ENCODE results near the gene UCN3.
"Not testable (repeated sequence)": the region's sequence is repeated elsewhere in the genome, so short reads cannot be mapped to it uniquely, and the experiment has no call there.

Gene UCN3

GRCh38 chr10:5410787-5411186, 46.0 kb downstream of the UCN3 start:
- not testable (repeated sequence) for DNase-seq

GRCh38 chr10:5411941-5412276, 47.1 kb downstream of the UCN3 start:
- DNase-seq, result no peak

GRCh38 chr10:5412277-5412941, 47.6 kb downstream of the UCN3 start, which contains the start of gene NET1:
NET1 (plus strand) TSS chr10:5412557; CDS start chr10:5412693, 136 bp downstream.
- peak; percentile 65 to 86 for DNase-seq

GRCh38 chr10:5413012-5413938, 48.5 kb downstream of the UCN3 start:
- DNase-seq, result peak; percentile 11 to 19

DNA sequence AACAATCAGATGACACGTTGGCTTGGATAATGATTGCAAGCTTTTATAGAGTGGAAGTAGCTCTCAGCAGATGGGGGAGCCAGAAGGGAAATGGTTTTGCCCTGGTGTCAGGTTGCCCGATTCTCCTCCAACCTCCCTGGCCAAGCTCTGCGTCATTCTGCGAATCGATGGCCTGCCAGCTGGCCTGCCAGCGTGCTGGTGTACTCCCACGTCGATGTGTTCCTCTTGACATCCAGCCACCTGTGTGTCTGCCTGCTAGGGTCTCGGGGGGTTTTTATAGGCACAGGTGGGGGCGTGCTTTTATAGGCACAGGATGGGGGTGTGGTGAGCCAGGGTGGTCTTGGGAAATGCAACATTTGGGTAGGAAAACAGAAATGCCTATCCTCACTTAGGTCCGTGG, 52.2 kb downstream of the UCN3 start:
- DNase-seq, result no peak

GRCh38 chr10:5418584-5418983, 53.8 kb downstream of the UCN3 start:
- DNase-seq, result no peak

DNA sequence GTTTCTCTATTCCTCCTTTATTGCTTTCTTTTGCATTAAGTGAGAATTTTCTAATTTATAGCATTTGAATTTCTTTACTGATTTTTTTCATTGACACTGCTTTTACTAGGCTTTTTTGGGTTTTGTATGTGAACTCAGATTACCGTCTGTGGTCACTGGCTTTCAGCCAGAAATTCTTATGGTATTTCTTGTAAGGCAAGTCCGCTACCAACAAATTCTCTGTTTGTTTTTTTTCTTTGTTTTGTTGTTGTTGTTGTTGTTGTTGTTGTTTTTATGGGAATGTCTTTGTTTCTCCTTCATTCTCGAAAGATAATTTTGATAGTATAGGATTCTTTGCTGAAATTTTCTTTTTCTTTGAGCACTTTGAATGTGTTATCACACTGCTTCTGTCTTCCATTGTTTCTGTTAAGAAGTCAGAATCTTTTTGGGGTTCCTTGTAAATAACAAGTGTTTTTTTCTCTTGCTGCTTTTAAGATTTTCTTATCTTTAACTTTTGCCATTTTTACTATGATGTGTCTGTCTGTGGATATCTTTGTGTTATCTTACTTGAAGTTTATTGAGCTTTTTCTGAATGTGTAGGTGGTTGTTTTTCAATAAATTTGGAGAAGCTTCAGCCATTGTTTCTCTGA, 54.8 kb downstream of the UCN3 start:
- DNase-seq, result no peak

DNA sequence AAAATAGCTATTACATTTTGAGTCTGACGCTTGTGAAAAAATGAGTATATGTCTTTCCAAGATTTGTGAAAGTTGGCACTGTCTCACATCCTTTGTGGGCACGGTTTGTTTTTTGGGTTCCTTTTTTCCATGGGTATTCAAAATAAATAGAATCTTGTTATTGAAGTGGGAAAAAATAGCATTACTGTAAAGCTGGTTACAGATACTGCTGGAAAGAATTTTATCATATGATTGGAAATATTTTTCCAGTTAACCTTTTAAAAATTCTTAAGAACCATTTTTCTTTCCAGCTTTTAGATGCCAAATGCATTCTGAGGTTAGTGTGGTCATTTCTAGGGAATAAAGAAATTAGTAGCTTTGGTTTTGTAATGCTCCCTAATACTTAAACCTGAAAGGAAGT, 59.0 kb downstream of the UCN3 start:
- DNase-seq, result no peak

All from inflammatory macrophage treated with lipopolysaccharide for 1 hour (primary cell).